Lung (tissue), 12 donors: ENCODE measurements around the gene FAM3B. TPM values are rescaled to one million over a fixed set of nuclear protein-coding genes. Genes with fewer than 3 reads are reported as not detected.
A peak's percentile ranks its signal among the peaks of the same experiment; 100 is the strongest.

Source experiments
- ATAC-seq: fragments of 200-7000 bp; cut with Tn5 transposase; one replicate; pipeline ENCODE4 v1.9.1; 2020; ENCODE audit warnings: moderate number of reproducible peaks; ENCODE audit not compliant: insufficient read depth, low FRiP score
- DNase-seq, 3 donors: peaks; one replicate each; pipeline ENCODE4 v3.0.0-alpha.2; 2013 to 2017
- H3K27ac ChIP-seq, 2 donors: one replicate each; pipeline ENCODE4 v1.5.1; 2013; ENCODE audit warnings: mild to moderate bottlenecking in 2 of 2, moderate library complexity in 2 of 2, control low read depth in 1 of 2, inconsistent platforms in 1 of 2, low read depth in 1 of 2, low read length in 1 of 2
- H3K27me3 ChIP-seq, 3 donors: one replicate each; pipeline ENCODE4 v1.5.1; 2013; ENCODE audit warnings: low read length in 2 of 3; ENCODE audit not compliant: control insufficient read depth in 3 of 3, insufficient read depth in 3 of 3
- H3K36me3 ChIP-seq, 4 donors: one replicate each; pipeline ENCODE4 v1.5.1; 2013; ENCODE audit warnings: low read length in 4 of 4, mild to moderate bottlenecking in 1 of 4, moderate library complexity in 1 of 4; ENCODE audit not compliant: control insufficient read depth in 4 of 4, insufficient read depth in 4 of 4
- H3K4me1 ChIP-seq, 5 donors: one replicate each; pipeline ENCODE4 v1.5.1; 2013; ENCODE audit warnings: low read length in 5 of 5, mild to moderate bottlenecking in 2 of 5, moderate library complexity in 1 of 5; ENCODE audit not compliant: control insufficient read depth in 5 of 5, insufficient read depth in 5 of 5
- H3K4me3 ChIP-seq: one replicate; pipeline ENCODE4 v1.5.1; 2013; ENCODE audit warnings: mild to moderate bottlenecking, control low read depth, moderate library complexity
- H3K9ac ChIP-seq, 2 donors: one replicate each; pipeline ENCODE4 v1.5.1; 2013; ENCODE audit warnings: low read length in 2 of 2, control low read depth in 1 of 2; ENCODE audit not compliant: insufficient read depth in 1 of 2
- H3K9me3 ChIP-seq, 4 donors: one replicate each; pipeline ENCODE4 v1.5.1; 2013; ENCODE audit warnings: low read length in 3 of 4, mild to moderate bottlenecking in 1 of 4, moderate library complexity in 1 of 4; ENCODE audit not compliant: control insufficient read depth in 4 of 4, insufficient read depth in 3 of 4
- WGBS, 2 donors: extraction: QIAGEN DNeasy Blood & Tissue Kit; methylation state at CpG; one replicate each; pipeline ENCODE4 v1.1.7; 2013; 5-methylcytosine and 5-hydroxymethylcytosine counted together
- polyA plus RNA-seq, 2 donors: library from polyadenylated mRNA; stranded (reverse); fragments of 200-250 nt; gene quantifications; one replicate each; pipeline ENCODE4 v1.2.1, GENCODE V29; 2013
- total RNA-seq, 2 donors: library from RNA; depleted of rRNA in 1 of 2; stranded (reverse); fragments of >200 nt in 1 of 2; gene quantifications; one replicate each; pipeline ENCODE4 v1.2.1, GENCODE V29; 2014 to 2021
- TF ChIP-seq, protein P1 (sequence below): IDR thresholded peaks from 2 replicates; pipeline ENCODE4 v1.5.1; 2012; ENCODE audit warnings: mild to moderate bottlenecking; ENCODE audit errors: control extremely low read depth, extremely low read depth
- donor health status: control.
- donor health status: control.
- donor health status: Bipolar disorder and iron deficiency.
- donor health status: healthy.
- donor health status: DM: yes; HTN: yes; CAD: no.

Gene FAM3B
- total and polyA plus RNA-seq, 4 donors, result 4.5 to 18.1 (median 9.0) TPM

DNA sequence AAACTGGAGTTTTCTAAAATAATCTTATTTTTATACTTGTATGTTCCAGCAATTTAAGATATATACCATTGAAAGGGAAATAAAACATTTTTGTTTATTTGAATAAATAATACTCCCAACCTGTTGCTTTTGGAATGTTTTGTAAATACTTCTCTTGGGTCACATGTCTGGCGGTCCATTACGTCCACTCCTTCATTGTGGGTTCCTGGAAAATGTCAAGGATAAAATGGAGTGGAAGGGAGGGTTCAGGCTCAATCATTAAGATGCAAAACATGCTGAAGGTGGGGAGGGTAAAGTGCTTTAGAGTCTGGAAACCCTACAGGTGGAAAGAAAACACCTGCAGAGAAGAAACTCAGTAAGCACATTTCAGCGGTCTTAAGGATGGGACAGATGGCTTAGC, 34.2 kb upstream of the FAM3B start:
- H3K9me3 ChIP-seq, result no peaks in the 10 kb centered on the region
- H3K27ac ChIP-seq, result no peak overlapping the region
- H3K4me3 ChIP-seq, result peak overlapping the region; percentile 8
- DNase-seq (no peak), ATAC-seq (no peak)
- 49 to 56% methylated on average over 3 of the region's 3 CpGs for WGBS, 2 donors
- H3K4me1 ChIP-seq, result peaks cover 0 to 5% (median 0%) of the 10 kb centered on the region in 5 donors
- H3K36me3 ChIP-seq, result no peaks in the 10 kb centered on the region
- TF ChIP-seq, protein P1, sequence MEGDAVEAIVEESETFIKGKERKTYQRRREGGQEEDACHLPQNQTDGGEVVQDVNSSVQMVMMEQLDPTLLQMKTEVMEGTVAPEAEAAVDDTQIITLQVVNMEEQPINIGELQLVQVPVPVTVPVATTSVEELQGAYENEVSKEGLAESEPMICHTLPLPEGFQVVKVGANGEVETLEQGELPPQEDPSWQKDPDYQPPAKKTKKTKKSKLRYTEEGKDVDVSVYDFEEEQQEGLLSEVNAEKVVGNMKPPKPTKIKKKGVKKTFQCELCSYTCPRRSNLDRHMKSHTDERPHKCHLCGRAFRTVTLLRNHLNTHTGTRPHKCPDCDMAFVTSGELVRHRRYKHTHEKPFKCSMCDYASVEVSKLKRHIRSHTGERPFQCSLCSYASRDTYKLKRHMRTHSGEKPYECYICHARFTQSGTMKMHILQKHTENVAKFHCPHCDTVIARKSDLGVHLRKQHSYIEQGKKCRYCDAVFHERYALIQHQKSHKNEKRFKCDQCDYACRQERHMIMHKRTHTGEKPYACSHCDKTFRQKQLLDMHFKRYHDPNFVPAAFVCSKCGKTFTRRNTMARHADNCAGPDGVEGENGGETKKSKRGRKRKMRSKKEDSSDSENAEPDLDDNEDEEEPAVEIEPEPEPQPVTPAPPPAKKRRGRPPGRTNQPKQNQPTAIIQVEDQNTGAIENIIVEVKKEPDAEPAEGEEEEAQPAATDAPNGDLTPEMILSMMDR, result no peak
- no peak overlapping the region for H3K9ac ChIP-seq
- H3K27me3 ChIP-seq, result peaks cover 0 to 4% (median 0%) of the 10 kb centered on the region in 3 donors

- 19 to 20% methylated on average over 8 of the region's 8 CpGs for WGBS, 2 donors
- peak; percentile 95 for ATAC-seq
- Histone ChIP-seq H3K9ac (no peak overlapping the region), H3K27ac (no peak overlapping the region), H3K4me1 (peaks cover 0 to 5% (median 0%) of the 10 kb centered on the region in 5 donors), H3K9me3 (no peaks in the 10 kb centered on the region), H3K27me3 (peaks cover 0 to 4% (median under 1%) of the 10 kb centered on the region in 3 donors), H3K36me3 (no peaks in the 10 kb centered on the region), H3K4me3 (no peak overlapping the region)
- DNase-seq, result peak; percentile 68 to 92 (median 87)
- TF ChIP-seq, protein P1, result peak; percentile 68
Measured at GRCh38 chr21:41283211-41283818, 33.3 kb upstream of the FAM3B start.

DNA sequence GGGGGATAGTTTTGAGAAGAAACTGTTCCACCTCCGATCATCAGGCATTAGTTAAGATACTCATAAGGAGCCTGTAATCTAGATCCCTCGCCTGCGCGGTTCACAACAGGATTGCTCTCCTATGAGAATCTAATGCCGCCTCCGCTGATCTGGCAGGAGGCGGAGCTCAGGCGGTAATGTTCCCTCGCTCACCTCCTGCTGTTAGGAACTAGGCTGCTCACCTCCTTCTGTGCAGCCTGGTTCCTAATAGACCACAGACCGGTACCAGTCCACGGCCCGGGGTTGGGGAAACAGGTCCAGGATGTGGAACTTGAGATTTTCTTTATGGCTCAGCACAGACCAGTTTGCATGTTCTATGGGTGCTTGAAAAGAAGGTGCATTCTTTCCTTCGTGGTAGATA, 27.2 kb upstream of the FAM3B start:
- ATAC-seq (no peak), DNase-seq (no peak)
- WGBS, 2 donors, result 64 to 67% methylated on average over 13 of the region's 13 CpGs
- H3K9ac ChIP-seq, result no peak overlapping the region
- TF ChIP-seq, protein P1, result no peak
- no peak overlapping the region for H3K4me3 ChIP-seq
- peaks cover 0 to 11% (median 10%) of the 10 kb centered on the region in 3 donors for H3K27me3 ChIP-seq
- H3K36me3 ChIP-seq, result no peaks in the 10 kb centered on the region
- H3K9me3 ChIP-seq, result no peaks in the 10 kb centered on the region
- H3K4me1 ChIP-seq, result no peaks in the 10 kb centered on the region
- H3K27ac ChIP-seq, result no peak overlapping the region
